Esophagus (tissue), 2 donors: ENCODE data around the gene KLHDC8B. TPM values are rescaled to one million over a fixed set of nuclear protein-coding genes. Genes with fewer than 3 reads are reported as not detected.
A peak's percentile ranks its signal among the peaks of the same experiment; 100 is the strongest.

Experiments
- H3K27ac ChIP-seq, 2 donors: one replicate each; pipeline ENCODE4 v1.5.1; 2013; ENCODE audit warnings: low read depth in 2 of 2, mild to moderate bottlenecking in 2 of 2, inconsistent platforms in 1 of 2, low read length in 1 of 2, moderate library complexity in 1 of 2
- H3K27me3 ChIP-seq, 2 donors: one replicate each; pipeline ENCODE4 v1.6.1; 2013; ENCODE audit warnings: low read length in 2 of 2, control low read depth in 1 of 2, mild to moderate bottlenecking in 1 of 2; ENCODE audit not compliant: insufficient read depth in 2 of 2, control insufficient read depth in 1 of 2
- H3K36me3 ChIP-seq, 2 donors: one replicate each; pipeline ENCODE4 v1.6.1; 2013; ENCODE audit warnings: low read length in 1 of 2; ENCODE audit not compliant: control insufficient read depth in 2 of 2, insufficient read depth in 2 of 2
- H3K4me1 ChIP-seq, 2 donors: one replicate each; pipeline ENCODE4 v1.6.1; 2013; ENCODE audit warnings: low read length in 1 of 2; ENCODE audit not compliant: control insufficient read depth in 2 of 2, insufficient read depth in 2 of 2
- H3K4me3 ChIP-seq, 2 donors: one replicate each; pipeline ENCODE4 v1.5.1; 2013; ENCODE audit warnings: low read length in 2 of 2, mild to moderate bottlenecking in 2 of 2, low read depth in 1 of 2, moderate library complexity in 1 of 2
- H3K9me3 ChIP-seq, 2 donors: one replicate each; pipeline ENCODE4 v1.6.1; 2013; ENCODE audit warnings: mild to moderate bottlenecking in 2 of 2, low read depth in 1 of 2, low read length in 1 of 2, moderate library complexity in 1 of 2; ENCODE audit not compliant: control insufficient read depth in 2 of 2, insufficient read depth in 1 of 2
- WGBS, 2 donors: extraction: QIAGEN DNeasy Blood & Tissue Kit; methylation state at CpG; one replicate each; pipeline ENCODE4 v1.1.7; 2013; 5-methylcytosine and 5-hydroxymethylcytosine counted together
- polyA plus RNA-seq, 2 donors: library from polyadenylated mRNA; stranded (reverse); fragments of 200-250 nt; gene quantifications; one replicate each; pipeline ENCODE4 v1.2.3, GENCODE V29; 2013
- donor health status: healthy with polysubstance abuse.
- donor health status: Bipolar disorder and iron deficiency.

The KLHDC8B gene
- polyA plus RNA-seq, 2 donors, result 24.5 to 39.0 TPM

DNA sequence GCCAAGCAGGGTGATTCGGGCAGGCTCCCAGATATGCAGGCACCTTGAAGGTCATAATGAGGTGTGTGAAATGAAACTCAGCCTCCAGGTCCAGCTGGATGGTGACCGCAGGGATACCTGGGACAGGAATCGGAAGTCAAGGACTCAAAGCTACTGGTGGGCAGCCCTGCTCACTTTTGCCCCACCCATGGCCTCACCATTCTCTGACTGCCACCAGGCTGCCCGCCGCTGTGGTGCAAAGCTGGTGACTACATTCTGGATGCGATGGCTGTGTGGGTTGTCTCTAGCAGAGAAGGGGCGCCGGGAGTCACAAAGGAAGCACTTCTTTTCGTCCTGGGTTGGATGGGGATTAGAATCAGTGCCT lies 39.3 kb upstream of the KLHDC8B start:
- WGBS, 2 donors, result 37% methylated on average over 9 of the region's 9 CpGs
- peak overlapping the region; percentile 85 to 87 for H3K27ac ChIP-seq

DNA sequence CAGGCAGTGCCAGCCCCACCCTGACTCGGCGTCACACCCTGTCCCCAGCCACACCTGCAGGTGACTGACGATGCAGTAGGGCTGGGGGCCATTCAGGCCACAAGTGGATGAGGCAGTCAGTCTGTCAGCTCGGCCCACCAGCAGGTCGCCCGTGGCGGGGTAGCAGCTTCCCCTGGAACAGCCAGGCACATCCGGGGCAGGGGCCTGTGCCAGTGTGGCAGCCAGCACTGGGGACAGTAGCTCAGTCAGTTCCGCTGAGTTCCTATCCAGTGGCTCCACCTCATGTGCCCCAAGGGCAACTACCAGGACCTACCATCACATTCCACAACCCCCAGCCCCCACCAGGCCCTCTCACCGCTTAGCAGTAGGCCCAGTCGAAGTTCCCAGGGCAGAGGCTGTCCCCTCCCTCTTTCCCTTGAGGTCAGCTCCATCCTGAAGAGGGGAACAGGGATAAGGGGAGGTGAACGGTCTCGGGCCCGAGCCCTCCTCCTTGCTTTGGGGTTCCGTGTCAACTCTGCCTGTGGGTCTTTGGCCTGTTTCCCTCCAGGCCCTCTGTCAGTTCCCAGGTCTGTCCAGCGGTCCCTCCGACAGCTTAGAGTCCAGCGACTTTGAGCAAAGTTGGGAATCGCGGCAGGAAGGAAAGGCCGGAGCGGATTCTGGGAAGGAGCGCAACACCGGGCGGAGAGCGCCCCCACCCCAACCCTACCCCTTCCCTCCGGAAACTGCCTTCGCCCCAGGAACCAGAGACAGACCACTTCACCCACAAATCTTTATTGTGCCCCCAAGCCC lies 38.8 kb upstream of the KLHDC8B start, which contains the start of gene LAMB2:
LAMB2 (minus strand) TSS at position 614 of the 789 bp plus-strand sequence; CDS start at position 431, 183 bp downstream.
- Histone ChIP-seq H3K27ac (peak within 1 kb of the TSS; percentile 85 to 87), H3K27me3 (no peaks in the 10 kb centered on the region), H3K4me1 (peaks cover 13 to 18% of the 10 kb centered on the region in 2 donors), H3K4me3 (peak within 1 kb of the TSS; percentile 47 to 64), H3K9me3 (no peaks in the 10 kb centered on the region), H3K36me3 (peaks cover 4 to 28% of the 10 kb centered on the region in 2 donors)
- WGBS, 2 donors, result 11 to 15% methylated on average over 27 to 28 of the region's 28 CpGs

More for the DNA sequence above, 39.3 kb upstream of the KLHDC8B start:
- H3K4me3 ChIP-seq, result peak overlapping the region; percentile 47 to 64
- H3K36me3 ChIP-seq, result peaks cover 4 to 28% of the 10 kb centered on the region in 2 donors
- H3K4me1 ChIP-seq, result peaks cover 13 to 18% of the 10 kb centered on the region in 2 donors
- no peaks in the 10 kb centered on the region for H3K9me3 ChIP-seq
- H3K27me3 ChIP-seq, result no peaks in the 10 kb centered on the region

- Histone ChIP-seq H3K27ac (peak overlapping the region; percentile 85 to 87), H3K4me1 (peaks cover 13 to 18% of the 10 kb centered on the region in 2 donors), H3K36me3 (peaks cover 4 to 23% of the 10 kb centered on the region in 2 donors), H3K9me3 (no peaks in the 10 kb centered on the region), H3K27me3 (no peaks in the 10 kb centered on the region), H3K4me3 (peak overlapping the region; percentile 47 to 64)
- WGBS, 2 donors, result 6 to 7% methylated on average over 28 to 30 of the region's 30 CpGs
Observed at GRCh38 chr3:49133226-49133951, 38.0 kb upstream of the KLHDC8B start.

DNA sequence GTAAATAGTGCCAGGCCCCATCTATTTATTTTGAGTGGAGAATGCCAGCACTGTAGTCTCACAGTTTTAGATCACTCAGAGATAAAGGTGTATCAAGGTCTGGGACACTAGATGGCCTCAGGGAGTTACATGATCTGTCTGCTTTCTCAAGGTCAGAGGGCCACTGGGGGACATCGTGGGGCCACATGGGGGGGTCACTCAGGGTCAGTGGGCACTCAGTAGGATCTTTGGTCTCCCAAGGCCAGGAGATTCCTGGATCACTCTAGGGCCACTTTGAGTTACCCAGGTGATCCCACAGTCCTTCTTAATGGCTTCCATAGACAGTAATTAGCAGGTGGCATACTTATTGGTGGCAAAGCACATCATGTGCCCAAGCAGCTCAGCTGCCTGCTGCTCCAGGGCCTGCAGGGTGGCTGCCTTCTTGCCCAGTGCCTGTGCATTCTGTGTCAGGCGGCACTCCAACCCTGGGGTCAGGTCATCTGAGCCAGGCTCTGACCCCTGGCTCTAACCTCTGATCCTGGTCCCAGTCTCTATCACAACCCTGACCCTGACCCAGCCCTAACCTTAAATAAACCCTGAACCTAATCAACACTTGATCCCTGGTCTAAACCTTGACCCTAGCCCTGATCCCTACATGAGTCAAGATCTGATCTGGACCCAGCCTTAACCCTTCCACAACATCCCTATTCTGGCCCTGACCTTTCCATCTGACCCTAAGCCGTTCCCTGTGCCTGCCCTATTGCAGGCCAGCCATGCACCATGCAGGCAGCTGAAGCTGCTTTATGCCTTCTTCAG lies 36.7 kb upstream of the KLHDC8B start:
- WGBS, 2 donors, result 52 to 68% methylated on average over 3 of the region's 3 CpGs
- H3K9me3 ChIP-seq, result no peaks in the 10 kb centered on the region
- peak overlapping the region in 1 of 2 donors; percentile 56 for H3K27ac ChIP-seq
- no peak overlapping the region for H3K4me3 ChIP-seq
- peaks cover 13 to 18% of the 10 kb centered on the region in 2 donors for H3K4me1 ChIP-seq
- H3K27me3 ChIP-seq, result no peaks in the 10 kb centered on the region
- H3K36me3 ChIP-seq, result peaks cover 2 to 12% of the 10 kb centered on the region in 2 donors

DNA sequence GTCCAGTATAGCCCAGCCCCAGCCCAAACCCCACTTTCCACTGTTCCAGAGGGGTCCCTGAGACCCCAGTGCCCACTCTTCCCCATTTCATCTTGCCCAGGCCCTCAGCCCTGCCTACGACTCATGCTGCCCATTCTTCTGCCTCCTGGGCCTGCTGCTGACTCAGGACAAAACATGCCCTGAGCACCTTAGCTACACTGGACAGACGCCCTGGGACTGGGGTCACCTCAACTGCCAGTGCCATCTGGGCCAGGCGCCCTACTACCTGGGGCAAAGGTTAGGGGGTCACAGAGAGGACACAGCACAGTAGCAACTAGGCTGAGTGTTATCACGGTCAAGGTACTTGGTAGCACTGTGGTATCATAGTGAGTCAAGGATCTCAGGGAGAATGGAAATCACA lies 35.9 kb upstream of the KLHDC8B start:
- WGBS, 2 donors, result 75 to 81% methylated on average over 4 of the region's 4 CpGs
- H3K4me1 ChIP-seq, result peaks cover 10 to 20% of the 10 kb centered on the region in 2 donors

GRCh38 chr3:49140080-49140479 lies 31.3 kb upstream of the KLHDC8B start:
- Histone ChIP-seq H3K4me3 (no peak overlapping the region), H3K36me3 (no peaks in the 10 kb centered on the region)
- 73 to 75% methylated on average over 3 of the region's 3 CpGs for WGBS, 2 donors

More for the DNA sequence above, 35.9 kb upstream of the KLHDC8B start:
- Histone ChIP-seq H3K36me3 (peaks cover 0 to 6% of the 10 kb centered on the region in 2 donors), H3K27me3 (no peaks in the 10 kb centered on the region), H3K9me3 (no peaks in the 10 kb centered on the region), H3K4me3 (no peak overlapping the region), H3K27ac (no peak overlapping the region)

GRCh38 chr3:49148159-49148558 lies 23.2 kb upstream of the KLHDC8B start:
- 73 to 76% methylated on average over 5 of the region's 5 CpGs for WGBS, 2 donors
- no peaks in the 10 kb centered on the region for H3K27me3 ChIP-seq
- H3K27ac ChIP-seq, result no peak overlapping the region
- no peak overlapping the region for H3K4me3 ChIP-seq
- no peaks in the 10 kb centered on the region for H3K36me3 ChIP-seq
- H3K9me3 ChIP-seq, result no peaks in the 10 kb centered on the region
- H3K4me1 ChIP-seq, result peaks cover 0 to 8% of the 10 kb centered on the region in 2 donors

More at GRCh38 chr3:49140080-49140479, 31.3 kb upstream of the KLHDC8B start:
- H3K9me3 ChIP-seq, result no peaks in the 10 kb centered on the region
- no peak overlapping the region for H3K27ac ChIP-seq
- H3K27me3 ChIP-seq, result no peaks in the 10 kb centered on the region
- H3K4me1 ChIP-seq, result peaks cover 0 to 8% of the 10 kb centered on the region in 2 donors

- Histone ChIP-seq H3K4me3 (no peak overlapping the region), H3K4me1 (peaks cover 0 to 9% of the 10 kb centered on the region in 2 donors), H3K9me3 (no peaks in the 10 kb centered on the region), H3K27ac (no peak overlapping the region), H3K27me3 (no peaks in the 10 kb centered on the region), H3K36me3 (no peaks in the 10 kb centered on the region)
- 83 to 90% methylated on average over 2 of the region's 2 CpGs for WGBS, 2 donors
Observed at GRCh38 chr3:49151610-49152009, 19.8 kb upstream of the KLHDC8B start.

GRCh38 chr3:49153349-49153912 lies 18.0 kb upstream of the KLHDC8B start:
- Histone ChIP-seq H3K9me3 (no peaks in the 10 kb centered on the region), H3K27ac (no peak overlapping the region), H3K4me3 (no peak overlapping the region), H3K4me1 (peaks cover 0 to 9% of the 10 kb centered on the region in 2 donors), H3K27me3 (no peaks in the 10 kb centered on the region), H3K36me3 (peaks cover 0 to 2% of the 10 kb centered on the region in 2 donors)
- 81 to 84% methylated on average over 3 of the region's 3 CpGs for WGBS, 2 donors
